Keratinocyte (primary cell): Measurements from ENCODE around the gene CCDC157.

Source experiments
- EZH2 ChIP-seq: IDR thresholded peaks from one replicate; pipeline ENCODE4 v1.6.1; 2012; ENCODE audit warnings: inconsistent platforms, mild to moderate bottlenecking, low read length, moderate library complexity
- TF ChIP-seq, protein P1 (sequence below), 3 experiments: IDR thresholded peaks in 1 of 3; conservative IDR thresholded peaks in 1 of 3; optimal IDR thresholded peaks in 1 of 3; 2 replicates in 2 of 3; 3 replicates in 1 of 3; pipeline versions ENCODE3 to v1.5.1; 2011; ENCODE audit warnings: low read length in 3 of 3, mild to moderate bottlenecking in 3 of 3, moderate library complexity in 2 of 3, control low read depth in 1 of 3, inconsistent platforms in 1 of 3; ENCODE audit not compliant: insufficient read depth in 2 of 3; ENCODE audit errors: extremely low read depth in 1 of 3

GRCh38 chr22:30413745-30414524 is 57.1 kb downstream of the CCDC157 start:
- TF ChIP-seq, protein P1, sequence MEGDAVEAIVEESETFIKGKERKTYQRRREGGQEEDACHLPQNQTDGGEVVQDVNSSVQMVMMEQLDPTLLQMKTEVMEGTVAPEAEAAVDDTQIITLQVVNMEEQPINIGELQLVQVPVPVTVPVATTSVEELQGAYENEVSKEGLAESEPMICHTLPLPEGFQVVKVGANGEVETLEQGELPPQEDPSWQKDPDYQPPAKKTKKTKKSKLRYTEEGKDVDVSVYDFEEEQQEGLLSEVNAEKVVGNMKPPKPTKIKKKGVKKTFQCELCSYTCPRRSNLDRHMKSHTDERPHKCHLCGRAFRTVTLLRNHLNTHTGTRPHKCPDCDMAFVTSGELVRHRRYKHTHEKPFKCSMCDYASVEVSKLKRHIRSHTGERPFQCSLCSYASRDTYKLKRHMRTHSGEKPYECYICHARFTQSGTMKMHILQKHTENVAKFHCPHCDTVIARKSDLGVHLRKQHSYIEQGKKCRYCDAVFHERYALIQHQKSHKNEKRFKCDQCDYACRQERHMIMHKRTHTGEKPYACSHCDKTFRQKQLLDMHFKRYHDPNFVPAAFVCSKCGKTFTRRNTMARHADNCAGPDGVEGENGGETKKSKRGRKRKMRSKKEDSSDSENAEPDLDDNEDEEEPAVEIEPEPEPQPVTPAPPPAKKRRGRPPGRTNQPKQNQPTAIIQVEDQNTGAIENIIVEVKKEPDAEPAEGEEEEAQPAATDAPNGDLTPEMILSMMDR (optimal IDR thresholded peaks at IDR 0.05 in 1 of 3, IDR thresholded peaks at IDR 0.05 in 1 of 3, conservative IDR thresholded peaks at IDR 0.05 in 1 of 3; ENCODE audit: extremely low read depth in 1 of 3, insufficient read depth in 2 of 3, low read length in 3 of 3): no peak
- TF ChIP-seq EZH2: no peak
